Measurements from ENCODE around the gene AQR. TPM values are rescaled to one million over a fixed set of nuclear protein-coding genes. Genes with fewer than 3 reads are reported as not detected.

The AQR gene
- total RNA-seq, 1 experiment from 2014 or later, result 54.4 TPM

- Mint-ChIP-seq H3K4me3 (no peak overlapping the region), H3K9me3 (no peaks in the 10 kb centered on the region), H3K27me3 (ENCODE audit: low read depth) (no peaks in the 10 kb centered on the region), H3K4me1 (no peaks in the 10 kb centered on the region), H3K27ac (no peak overlapping the region), H3K36me3 (ENCODE audit: insufficient read depth in 1 of 3, low read depth in 3 of 3) (peaks cover 11 to 55% (median 43%) of the 10 kb centered on the region in 3 experiments; a peak in 6 of 7 replicates)
- H3K4ac ChIP-seq (ENCODE audit: low read depth, low read length), result no peak overlapping the region
- no peak overlapping the region for H2AK5ac ChIP-seq (ENCODE audit: insufficient read length, low read length)
- no peak overlapping the region for H3T11ph ChIP-seq (ENCODE audit: low read length)
- H3K18ac ChIP-seq (ENCODE audit: insufficient read length, low read depth, low read length), result no peak overlapping the region
- no peak overlapping the region for H3K4me2 ChIP-seq (ENCODE audit: insufficient read depth, insufficient read length, low read length)
- no peak overlapping the region for H3K14ac ChIP-seq (ENCODE audit: insufficient read depth, low read length)
- H4K20me1 ChIP-seq (ENCODE audit: control insufficient read depth, insufficient read depth, insufficient read length), result no peaks in the 10 kb centered on the region
- no peaks in the 10 kb centered on the region for H3K79me1 ChIP-seq (ENCODE audit: insufficient read depth, low read depth, low read length, poor library complexity, severe bottlenecking)
- H3K27ac ChIP-seq (ENCODE audit: insufficient read length, low read depth, low read length), result no peak overlapping the region
- H2BK12ac ChIP-seq (ENCODE audit: insufficient read length, low read depth, low read length), result no peak overlapping the region
- no peaks in the 10 kb centered on the region for H3K4me1 ChIP-seq (ENCODE audit: insufficient read depth, low read length)
- no peaks in the 10 kb centered on the region for H3K79me2 ChIP-seq (ENCODE audit: insufficient read depth, low read length)
- DNase-seq, result no peak
- no peak overlapping the region for H3K56ac ChIP-seq (ENCODE audit: insufficient read length, low read depth, low read length)
- no peak overlapping the region for H2BK5ac ChIP-seq (ENCODE audit: insufficient read length, low read length)
- H3K27me3 ChIP-seq (ENCODE audit: insufficient read depth, low read length), result no peaks in the 10 kb centered on the region
- H2BK120ac ChIP-seq (ENCODE audit: low read depth, low read length, poor library complexity, severe bottlenecking), result no peak overlapping the region
- H2BK20ac ChIP-seq (ENCODE audit: low read depth, low read length, poor library complexity, severe bottlenecking), result no peak overlapping the region
- H2AFZ ChIP-seq (ENCODE audit: low read length), result no peak overlapping the region
- H3K9ac ChIP-seq (ENCODE audit: extremely low read depth, insufficient read length, low read length), result no peak overlapping the region
- H4K91ac ChIP-seq (ENCODE audit: insufficient read length, low read depth, low read length), result no peak overlapping the region
- H4K5ac ChIP-seq (ENCODE audit: insufficient read length, low read depth, low read length), result no peak overlapping the region
- no peaks in the 10 kb centered on the region for H3K9me3 ChIP-seq (ENCODE audit: control insufficient read depth, low read depth, low read length)
- no peak overlapping the region for H3K23ac ChIP-seq (ENCODE audit: insufficient read length, low read depth, low read length)
- no CpG with 5 or more reads among the region's 1 CpG for WGBS (ENCODE audit: extremely low coverage, insufficient read length, low lambda C conversion rate)
- no peak overlapping the region for H2BK15ac ChIP-seq (ENCODE audit: low read depth, low read length)
- H3K23me2 ChIP-seq (ENCODE audit: insufficient read length, low read depth, low read length, poor library complexity, severe bottlenecking), result no peaks in the 10 kb centered on the region
- no peak overlapping the region for H4K8ac ChIP-seq (replicated peaks; ENCODE audit: insufficient read length, low read depth, low read length)
- TF ChIP-seq CTCF (conservative IDR thresholded peaks at IDR 0.05), result no peak
Measured at GRCh38 chr15:34905047-34905446, 64.5 kb downstream of the AQR start.
